ENCODE data around the gene BSPH1.

BSPH1 gene

DNA sequence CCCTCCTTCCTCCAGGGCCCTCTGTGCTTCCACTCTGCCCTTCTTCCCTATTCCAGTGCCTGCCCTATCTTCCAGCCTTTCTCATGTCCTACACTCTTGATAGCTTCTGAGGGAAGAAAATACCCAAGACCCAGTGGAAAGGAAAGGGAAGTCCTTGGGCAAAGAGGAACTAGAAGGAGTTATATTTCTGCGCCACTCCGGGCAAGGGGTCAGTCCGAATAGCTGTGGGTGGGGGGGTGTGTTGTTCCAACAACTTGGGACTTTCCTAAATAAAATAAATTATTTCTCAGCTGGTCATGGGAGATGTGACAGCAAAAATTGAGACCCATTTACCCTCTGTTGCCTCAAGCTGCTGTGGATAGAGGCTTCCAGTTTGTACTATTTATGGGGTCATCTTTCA lies 28.7 kb upstream of the BSPH1 start:
- TF ChIP-seq ZFX (IDR thresholded peaks at IDR 0.05), result no peak
- TF ChIP-seq, protein P1, sequence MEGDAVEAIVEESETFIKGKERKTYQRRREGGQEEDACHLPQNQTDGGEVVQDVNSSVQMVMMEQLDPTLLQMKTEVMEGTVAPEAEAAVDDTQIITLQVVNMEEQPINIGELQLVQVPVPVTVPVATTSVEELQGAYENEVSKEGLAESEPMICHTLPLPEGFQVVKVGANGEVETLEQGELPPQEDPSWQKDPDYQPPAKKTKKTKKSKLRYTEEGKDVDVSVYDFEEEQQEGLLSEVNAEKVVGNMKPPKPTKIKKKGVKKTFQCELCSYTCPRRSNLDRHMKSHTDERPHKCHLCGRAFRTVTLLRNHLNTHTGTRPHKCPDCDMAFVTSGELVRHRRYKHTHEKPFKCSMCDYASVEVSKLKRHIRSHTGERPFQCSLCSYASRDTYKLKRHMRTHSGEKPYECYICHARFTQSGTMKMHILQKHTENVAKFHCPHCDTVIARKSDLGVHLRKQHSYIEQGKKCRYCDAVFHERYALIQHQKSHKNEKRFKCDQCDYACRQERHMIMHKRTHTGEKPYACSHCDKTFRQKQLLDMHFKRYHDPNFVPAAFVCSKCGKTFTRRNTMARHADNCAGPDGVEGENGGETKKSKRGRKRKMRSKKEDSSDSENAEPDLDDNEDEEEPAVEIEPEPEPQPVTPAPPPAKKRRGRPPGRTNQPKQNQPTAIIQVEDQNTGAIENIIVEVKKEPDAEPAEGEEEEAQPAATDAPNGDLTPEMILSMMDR (conservative IDR thresholded peaks at IDR 0.05), result no peak
- no peak overlapping the region for H3K27ac ChIP-seq

DNA sequence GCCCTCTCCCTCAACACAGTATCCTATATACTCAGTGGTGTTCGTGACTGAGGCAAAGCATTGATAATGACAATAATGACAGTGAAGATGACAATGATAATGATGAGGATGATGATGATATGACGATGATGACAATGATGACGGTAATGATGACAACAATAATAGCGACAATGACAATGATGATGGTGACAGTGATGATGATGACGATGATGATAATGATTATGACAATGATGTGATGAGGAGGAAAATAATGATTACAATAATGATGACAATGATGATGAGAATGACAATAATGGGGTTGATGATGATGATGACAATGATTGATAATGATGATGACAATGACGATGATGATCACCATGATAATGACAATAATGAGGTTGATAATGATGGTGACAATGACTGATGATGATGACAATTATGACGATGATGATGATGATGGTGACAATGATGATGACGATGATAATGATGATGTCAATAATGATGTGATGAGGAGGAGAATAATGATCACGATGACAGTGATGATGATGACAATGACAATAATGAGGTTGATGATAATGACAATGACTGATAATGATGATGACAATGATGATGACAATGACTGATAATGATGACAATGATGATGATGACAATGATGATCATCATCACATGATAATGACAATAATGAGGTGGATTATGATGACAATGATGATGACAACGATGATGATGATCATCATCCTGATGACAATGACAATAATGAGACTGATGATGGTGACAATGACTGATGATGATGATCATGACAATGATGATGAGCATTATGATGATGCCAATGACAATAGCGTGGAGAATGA lies 19.2 kb upstream of the BSPH1 start:
- no peak overlapping the region for H3K27ac ChIP-seq
- TF ChIP-seq, protein P1 (conservative IDR thresholded peaks at IDR 0.05), result no peak
- no peak for TF ChIP-seq ZFX (IDR thresholded peaks at IDR 0.05)

DNA sequence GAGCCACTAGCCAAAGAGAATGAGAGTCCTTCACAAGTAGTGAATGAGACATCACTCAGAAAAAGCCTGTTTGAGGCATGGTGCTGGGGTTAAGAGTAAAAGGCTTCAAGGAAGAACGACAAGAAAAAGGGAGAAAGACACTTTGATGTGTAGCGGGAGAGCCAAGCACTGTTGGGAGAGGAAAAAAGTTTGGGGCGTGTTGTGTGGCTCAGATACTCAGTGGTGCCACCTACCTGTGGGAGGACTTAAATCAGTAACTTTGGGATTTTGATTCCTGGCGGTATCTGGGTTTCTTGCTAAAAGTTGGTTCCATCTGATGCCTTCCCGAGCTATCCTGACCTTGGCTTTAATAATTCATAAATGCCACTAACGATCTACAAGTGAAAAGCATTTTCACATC lies 14.8 kb upstream of the BSPH1 start:
- TF ChIP-seq ZFX (IDR thresholded peaks at IDR 0.05), result no peak
- TF ChIP-seq, protein P1 (conservative IDR thresholded peaks at IDR 0.05), result peak; percentile 32
- H3K27ac ChIP-seq, result no peak overlapping the region

DNA sequence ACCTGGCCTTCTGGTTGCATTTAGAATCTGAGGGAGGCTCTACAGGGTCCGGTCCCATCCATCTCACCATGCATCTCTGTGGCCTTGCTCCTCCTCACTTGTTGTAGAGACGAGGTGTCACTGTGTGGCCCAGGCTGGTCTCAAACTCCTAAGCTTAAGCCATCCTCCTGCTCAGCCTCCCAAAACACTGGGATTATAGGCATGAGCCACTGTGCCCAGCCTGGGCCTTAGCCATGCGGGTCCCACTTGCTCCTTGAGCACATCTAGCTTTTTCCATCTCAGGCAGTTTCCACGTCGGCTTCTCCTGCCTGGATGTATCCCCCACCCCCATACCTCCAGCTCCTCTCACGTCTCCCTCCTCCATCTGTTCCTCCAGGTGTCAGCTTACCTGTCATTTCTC lies 12.3 kb upstream of the BSPH1 start:
- TF ChIP-seq ZFX (IDR thresholded peaks at IDR 0.05), result no peak
- TF ChIP-seq, protein P1 (conservative IDR thresholded peaks at IDR 0.05), result no peak
- H3K27ac ChIP-seq, result no peak overlapping the region

DNA sequence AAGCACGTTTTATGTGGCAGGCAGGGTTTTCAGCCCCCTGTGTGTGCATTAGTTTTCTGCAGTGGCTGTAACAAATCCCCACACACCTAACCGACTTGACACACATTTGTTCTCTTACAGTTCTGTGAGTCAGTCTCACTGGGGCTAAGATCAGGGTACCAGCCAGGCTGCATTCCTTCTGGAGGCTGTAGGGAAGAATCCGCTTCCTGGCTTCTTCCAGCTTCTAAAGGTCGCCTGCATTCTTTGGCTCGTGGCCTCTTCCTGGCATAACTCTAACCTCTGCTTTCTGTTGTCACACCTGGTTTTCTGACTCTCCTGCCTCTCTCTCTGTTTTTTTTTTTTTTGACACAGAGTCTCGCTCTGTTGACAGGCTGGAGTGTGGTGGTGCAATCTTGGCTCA lies 8.9 kb upstream of the BSPH1 start:
- TF ChIP-seq, protein P1 (conservative IDR thresholded peaks at IDR 0.05), result no peak
- TF ChIP-seq ZFX (IDR thresholded peaks at IDR 0.05), result no peak
- H3K27ac ChIP-seq, result no peak overlapping the region

DNA sequence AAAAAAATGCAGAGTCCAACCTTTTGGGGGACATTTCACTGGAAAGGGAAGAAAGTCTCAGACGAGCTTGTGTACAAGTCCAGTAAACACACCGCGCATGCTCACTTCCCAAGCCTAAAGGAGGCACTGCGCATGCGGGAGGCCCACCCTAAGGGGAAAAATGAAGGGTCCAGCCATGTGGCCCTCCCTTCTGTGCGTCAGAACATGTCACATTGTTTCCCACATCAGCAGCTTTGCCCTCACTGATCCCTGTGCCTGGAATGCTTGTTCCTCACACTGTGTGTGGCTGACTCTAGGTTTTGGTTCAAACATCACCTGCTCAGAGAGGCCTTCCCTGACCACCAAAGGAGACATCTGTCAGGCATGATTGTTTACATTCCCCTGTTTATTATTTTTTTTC lies 6.8 kb upstream of the BSPH1 start:
- H3K27ac ChIP-seq, result no peak overlapping the region
- no peak for TF ChIP-seq ZFX (IDR thresholded peaks at IDR 0.05)
- TF ChIP-seq, protein P1 (conservative IDR thresholded peaks at IDR 0.05), result no peak

DNA sequence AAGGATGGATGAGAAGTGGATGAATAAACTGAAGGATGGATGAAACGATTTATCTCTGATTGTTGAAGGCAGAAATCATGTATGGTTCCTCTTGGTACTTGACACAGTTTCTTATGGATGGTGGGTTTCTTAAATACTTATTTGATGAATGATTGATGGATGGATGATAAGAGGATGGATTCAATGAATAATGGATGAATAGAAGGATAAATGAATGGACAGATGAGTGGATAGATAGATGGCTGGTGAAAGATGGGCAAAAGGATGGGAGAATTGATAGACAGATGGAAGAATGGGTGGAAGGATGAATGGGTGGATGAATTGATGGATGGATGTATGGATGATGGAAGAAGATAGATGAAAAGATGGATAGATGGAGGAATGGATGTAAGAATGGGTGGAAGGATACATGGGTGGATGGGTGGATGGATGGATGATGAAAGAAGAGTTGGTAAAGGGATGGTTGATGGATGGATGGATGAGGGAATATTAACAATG lies 4.3 kb upstream of the BSPH1 start:
- no peak overlapping the region for H3K27ac ChIP-seq
- TF ChIP-seq, protein P1 (conservative IDR thresholded peaks at IDR 0.05), result no peak
- no peak for TF ChIP-seq ZFX (IDR thresholded peaks at IDR 0.05)
